ENCODE data around the gene MMP1. TPM values are rescaled to one million over a fixed set of nuclear protein-coding genes. Genes with fewer than 3 reads are reported as not detected.

The MMP1 gene
- total and polyA plus RNA-seq, 4 donors: 0.10 to 0.52 TPM; not detected in 2

GRCh38 chr11:102780491-102780918 lies 17.5 kb downstream of the MMP1 start, which contains the start of gene MMP10:
Gene MMP10 (minus strand): TSS chr11:102780628. CDS start chr11:102780591, 37 bp downstream.
- Histone ChIP-seq H3K27ac (ENCODE audit: low read depth in 1 of 2, low read length in 2 of 2) (no peak within 1 kb of the TSS), H3K9me3 (ENCODE audit: control insufficient read depth, low read length) (no peaks in the 10 kb centered on the region), H3K4me1 (ENCODE audit: control insufficient read depth in 1 of 2, insufficient read depth in 2 of 2, low read length in 2 of 2) (no peaks in the 10 kb centered on the region), H3K4me3 (ENCODE audit: low read length in 2 of 2) (no peak within 1 kb of the TSS), H3K27me3 (ENCODE audit: control insufficient read depth in 1 of 2, insufficient read depth in 2 of 2, low read length in 1 of 2) (no peaks in the 10 kb centered on the region), H3K36me3 (ENCODE audit: control insufficient read depth in 1 of 2, insufficient read depth in 2 of 2, low read length in 1 of 2) (no peaks in the 10 kb centered on the region)
- intact Hi-C loops (cut with DNase I): no loop called here
- DNase-seq (no peak), ATAC-seq (ENCODE audit: low FRiP score) (no peak)
- WGBS, 2 donors: 0 to 1% methylated on average over 2 of the region's 2 CpGs

GRCh38 chr11:102776454-102776853 lies 21.5 kb downstream of the MMP1 start:
- Histone ChIP-seq H3K4me1 (ENCODE audit: control insufficient read depth in 1 of 2, insufficient read depth in 2 of 2, low read length in 2 of 2) (no peaks in the 10 kb centered on the region), H3K27ac (ENCODE audit: low read depth in 1 of 2, low read length in 2 of 2) (no peak overlapping the region), H3K27me3 (ENCODE audit: control insufficient read depth in 1 of 2, insufficient read depth in 2 of 2, low read length in 1 of 2) (no peaks in the 10 kb centered on the region), H3K36me3 (ENCODE audit: control insufficient read depth in 1 of 2, insufficient read depth in 2 of 2, low read length in 1 of 2) (no peaks in the 10 kb centered on the region), H3K9me3 (ENCODE audit: control insufficient read depth, low read length) (no peaks in the 10 kb centered on the region), H3K4me3 (ENCODE audit: low read length in 2 of 2) (no peak overlapping the region)
- no peak for DNase-seq
- ATAC-seq (ENCODE audit: low FRiP score): no peak
- 64 to 75% methylated on average over 5 of the region's 5 CpGs for WGBS, 2 donors
- intact Hi-C loops (cut with DNase I): no loop called here

- H3K27ac ChIP-seq (ENCODE audit: low read depth in 1 of 2, low read length in 2 of 2): no peak overlapping the region
- DNase-seq (no peak), ATAC-seq (ENCODE audit: low FRiP score) (no peak)
- H3K4me3 ChIP-seq (ENCODE audit: low read length in 2 of 2): no peak overlapping the region
- H3K4me1 ChIP-seq (ENCODE audit: control insufficient read depth in 1 of 2, insufficient read depth in 2 of 2, low read length in 2 of 2): no peaks in the 10 kb centered on the region
- intact Hi-C loops (cut with DNase I): no loop called here
- H3K27me3 ChIP-seq (ENCODE audit: control insufficient read depth in 1 of 2, insufficient read depth in 2 of 2, low read length in 1 of 2): no peaks in the 10 kb centered on the region
- H3K36me3 ChIP-seq (ENCODE audit: control insufficient read depth in 1 of 2, insufficient read depth in 2 of 2, low read length in 1 of 2): no peaks in the 10 kb centered on the region
- 32 to 33% methylated on average over 4 of the region's 4 CpGs for WGBS, 2 donors
- H3K9me3 ChIP-seq (ENCODE audit: control insufficient read depth, low read length): no peaks in the 10 kb centered on the region
Measured at GRCh38 chr11:102773386-102773785, 24.6 kb downstream of the MMP1 start.

GRCh38 chr11:102771351-102771750 lies 26.6 kb downstream of the MMP1 start:
- intact Hi-C loops (cut with DNase I): no loop called here
- DNase-seq: no peak
- no peaks in the 10 kb centered on the region for H3K27me3 ChIP-seq (ENCODE audit: control insufficient read depth in 1 of 2, insufficient read depth in 2 of 2, low read length in 1 of 2)
- H3K4me1 ChIP-seq (ENCODE audit: control insufficient read depth in 1 of 2, insufficient read depth in 2 of 2, low read length in 2 of 2): no peaks in the 10 kb centered on the region
- H3K36me3 ChIP-seq (ENCODE audit: control insufficient read depth in 1 of 2, insufficient read depth in 2 of 2, low read length in 1 of 2): no peaks in the 10 kb centered on the region
- no peak overlapping the region for H3K4me3 ChIP-seq (ENCODE audit: low read length in 2 of 2)
- 15 to 40% methylated on average over 1 of the region's 1 CpG for WGBS, 2 donors
- ATAC-seq (ENCODE audit: low FRiP score): no peak
- no peak overlapping the region for H3K27ac ChIP-seq (ENCODE audit: low read depth in 1 of 2, low read length in 2 of 2)
- H3K9me3 ChIP-seq (ENCODE audit: control insufficient read depth, low read length): no peaks in the 10 kb centered on the region

GRCh38 chr11:102770191-102770590 lies 27.8 kb downstream of the MMP1 start:
- Histone ChIP-seq H3K4me3 (ENCODE audit: low read length in 2 of 2) (no peak overlapping the region), H3K27ac (ENCODE audit: low read depth in 1 of 2, low read length in 2 of 2) (no peak overlapping the region), H3K36me3 (ENCODE audit: control insufficient read depth in 1 of 2, insufficient read depth in 2 of 2, low read length in 1 of 2) (no peaks in the 10 kb centered on the region), H3K9me3 (ENCODE audit: control insufficient read depth, low read length) (no peaks in the 10 kb centered on the region), H3K27me3 (ENCODE audit: control insufficient read depth in 1 of 2, insufficient read depth in 2 of 2, low read length in 1 of 2) (no peaks in the 10 kb centered on the region), H3K4me1 (ENCODE audit: control insufficient read depth in 1 of 2, insufficient read depth in 2 of 2, low read length in 2 of 2) (no peaks in the 10 kb centered on the region)
- no peak for ATAC-seq (ENCODE audit: low FRiP score)
- intact Hi-C loops (cut with DNase I): no loop called here
- no peak for DNase-seq

GRCh38 chr11:102767800-102768199 lies 30.2 kb downstream of the MMP1 start:
- Histone ChIP-seq H3K27ac (ENCODE audit: low read depth in 1 of 2, low read length in 2 of 2) (no peak overlapping the region), H3K4me3 (ENCODE audit: low read length in 2 of 2) (no peak overlapping the region), H3K4me1 (ENCODE audit: control insufficient read depth in 1 of 2, insufficient read depth in 2 of 2, low read length in 2 of 2) (no peaks in the 10 kb centered on the region), H3K9me3 (ENCODE audit: control insufficient read depth, low read length) (no peaks in the 10 kb centered on the region), H3K27me3 (ENCODE audit: control insufficient read depth in 1 of 2, insufficient read depth in 2 of 2, low read length in 1 of 2) (peaks cover 0 to 2% of the 10 kb centered on the region in 2 donors), H3K36me3 (ENCODE audit: control insufficient read depth in 1 of 2, insufficient read depth in 2 of 2, low read length in 1 of 2) (no peaks in the 10 kb centered on the region)
- intact Hi-C loops (cut with DNase I): no loop called here
- DNase-seq (no peak), ATAC-seq (ENCODE audit: low FRiP score) (no peak)
- 46 to 59% methylated on average over 18 of the region's 18 CpGs for WGBS, 2 donors

- H3K36me3 ChIP-seq (ENCODE audit: control insufficient read depth in 1 of 2, insufficient read depth in 2 of 2, low read length in 1 of 2): no peaks in the 10 kb centered on the region
- intact Hi-C loops (cut with DNase I): no loop called here
- no peaks in the 10 kb centered on the region for H3K9me3 ChIP-seq (ENCODE audit: control insufficient read depth, low read length)
- ATAC-seq (ENCODE audit: low FRiP score): no peak
- peaks cover 0 to 2% of the 10 kb centered on the region in 2 donors for H3K27me3 ChIP-seq (ENCODE audit: control insufficient read depth in 1 of 2, insufficient read depth in 2 of 2, low read length in 1 of 2)
- WGBS, 2 donors: 77 to 82% methylated on average over 2 of the region's 2 CpGs
- no peak for DNase-seq
- H3K4me3 ChIP-seq (ENCODE audit: low read length in 2 of 2): no peak overlapping the region
- H3K27ac ChIP-seq (ENCODE audit: low read depth in 1 of 2, low read length in 2 of 2): no peak overlapping the region
- H3K4me1 ChIP-seq (ENCODE audit: control insufficient read depth in 1 of 2, insufficient read depth in 2 of 2, low read length in 2 of 2): no peaks in the 10 kb centered on the region
Measured at GRCh38 chr11:102763440-102763839, 34.5 kb downstream of the MMP1 start.

- DNase-seq: no peak
- WGBS, 2 donors: 44 to 62% methylated on average over 2 of the region's 2 CpGs
- Histone ChIP-seq H3K4me3 (ENCODE audit: low read length in 2 of 2) (no peak overlapping the region), H3K4me1 (ENCODE audit: control insufficient read depth in 1 of 2, insufficient read depth in 2 of 2, low read length in 2 of 2) (no peaks in the 10 kb centered on the region), H3K36me3 (ENCODE audit: control insufficient read depth in 1 of 2, insufficient read depth in 2 of 2, low read length in 1 of 2) (no peaks in the 10 kb centered on the region), H3K27ac (ENCODE audit: low read depth in 1 of 2, low read length in 2 of 2) (no peak overlapping the region), H3K9me3 (ENCODE audit: control insufficient read depth, low read length) (no peaks in the 10 kb centered on the region), H3K27me3 (ENCODE audit: control insufficient read depth in 1 of 2, insufficient read depth in 2 of 2, low read length in 1 of 2) (peaks cover 0 to 2% of the 10 kb centered on the region in 2 donors)
- intact Hi-C loops (cut with DNase I): no loop called here
- ATAC-seq (ENCODE audit: low FRiP score): no peak
Measured at GRCh38 chr11:102762361-102762767, 35.6 kb downstream of the MMP1 start.

GRCh38 chr11:102761646-102762238 lies 36.2 kb downstream of the MMP1 start:
- no peaks in the 10 kb centered on the region for H3K36me3 ChIP-seq (ENCODE audit: control insufficient read depth in 1 of 2, insufficient read depth in 2 of 2, low read length in 1 of 2)
- H3K4me3 ChIP-seq (ENCODE audit: low read length in 2 of 2): no peak overlapping the region
- 14 to 25% methylated on average over 4 of the region's 4 CpGs for WGBS, 2 donors
- ATAC-seq (ENCODE audit: low FRiP score) (no peak), DNase-seq (no peak)
- H3K9me3 ChIP-seq (ENCODE audit: control insufficient read depth, low read length): no peaks in the 10 kb centered on the region
- intact Hi-C loops (cut with DNase I): no loop called here
- H3K27me3 ChIP-seq (ENCODE audit: control insufficient read depth in 1 of 2, insufficient read depth in 2 of 2, low read length in 1 of 2): peaks cover 0 to 2% of the 10 kb centered on the region in 2 donors
- H3K4me1 ChIP-seq (ENCODE audit: control insufficient read depth in 1 of 2, insufficient read depth in 2 of 2, low read length in 2 of 2): no peaks in the 10 kb centered on the region
- H3K27ac ChIP-seq (ENCODE audit: low read depth in 1 of 2, low read length in 2 of 2): no peak overlapping the region

Measured in aorta (tissue), 5 donors.